ENCODE data around the gene NHERF1.

Gene NHERF1

DNA sequence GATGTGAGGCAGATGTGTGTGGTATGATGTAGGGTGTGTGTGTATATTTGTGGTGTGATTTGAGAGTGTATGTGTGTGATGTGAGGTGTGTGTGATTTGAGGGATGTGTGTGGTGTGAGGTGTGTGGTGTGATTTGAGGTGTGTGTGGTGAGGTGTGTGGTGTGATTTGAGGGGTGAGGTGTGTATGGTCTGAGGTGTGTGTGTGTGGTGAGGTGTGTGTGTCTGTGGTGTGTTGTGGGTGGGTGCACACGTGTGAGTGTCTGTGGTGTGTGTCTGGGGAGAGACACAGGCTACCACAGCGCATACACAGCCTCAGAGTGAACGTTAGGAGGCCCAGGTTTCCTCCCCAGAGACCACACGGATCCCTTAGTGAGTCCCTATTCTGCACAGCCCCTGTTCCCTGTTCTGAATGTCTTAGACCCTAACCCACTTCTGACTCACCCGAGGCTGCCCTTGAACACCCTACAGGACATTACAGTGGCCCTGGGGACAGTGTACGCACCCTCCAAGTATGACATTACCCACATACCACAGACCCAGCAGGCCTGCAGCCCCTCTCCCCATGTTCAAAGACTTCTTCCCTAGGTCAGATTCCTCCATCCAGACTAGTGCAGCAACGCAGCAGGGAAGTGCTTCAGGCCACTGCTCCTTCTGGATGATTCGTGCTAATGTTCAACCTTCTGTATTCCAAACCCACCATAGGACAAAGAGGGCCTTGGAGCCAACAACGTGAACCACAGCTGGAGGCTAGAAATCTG, 14.9 kb upstream of the NHERF1 start:
- no peak for DNase-seq

- no peak for DNase-seq
These were observed 14.2 kb upstream of the NHERF1 start for GRCh38 chr17:74734256-74734655.

GRCh38 chr17:74736513-74737298, 11.7 kb upstream of the NHERF1 start, which contains the start of gene RAB37:
Gene RAB37 (plus strand): TSS chr17:74737256. CDS start chr17:74737273, 17 bp downstream.
- DNase-seq: no peak

- DNase-seq: no peak
These were observed 11.0 kb upstream of the NHERF1 start for GRCh38 chr17:74737299-74738050.

DNA sequence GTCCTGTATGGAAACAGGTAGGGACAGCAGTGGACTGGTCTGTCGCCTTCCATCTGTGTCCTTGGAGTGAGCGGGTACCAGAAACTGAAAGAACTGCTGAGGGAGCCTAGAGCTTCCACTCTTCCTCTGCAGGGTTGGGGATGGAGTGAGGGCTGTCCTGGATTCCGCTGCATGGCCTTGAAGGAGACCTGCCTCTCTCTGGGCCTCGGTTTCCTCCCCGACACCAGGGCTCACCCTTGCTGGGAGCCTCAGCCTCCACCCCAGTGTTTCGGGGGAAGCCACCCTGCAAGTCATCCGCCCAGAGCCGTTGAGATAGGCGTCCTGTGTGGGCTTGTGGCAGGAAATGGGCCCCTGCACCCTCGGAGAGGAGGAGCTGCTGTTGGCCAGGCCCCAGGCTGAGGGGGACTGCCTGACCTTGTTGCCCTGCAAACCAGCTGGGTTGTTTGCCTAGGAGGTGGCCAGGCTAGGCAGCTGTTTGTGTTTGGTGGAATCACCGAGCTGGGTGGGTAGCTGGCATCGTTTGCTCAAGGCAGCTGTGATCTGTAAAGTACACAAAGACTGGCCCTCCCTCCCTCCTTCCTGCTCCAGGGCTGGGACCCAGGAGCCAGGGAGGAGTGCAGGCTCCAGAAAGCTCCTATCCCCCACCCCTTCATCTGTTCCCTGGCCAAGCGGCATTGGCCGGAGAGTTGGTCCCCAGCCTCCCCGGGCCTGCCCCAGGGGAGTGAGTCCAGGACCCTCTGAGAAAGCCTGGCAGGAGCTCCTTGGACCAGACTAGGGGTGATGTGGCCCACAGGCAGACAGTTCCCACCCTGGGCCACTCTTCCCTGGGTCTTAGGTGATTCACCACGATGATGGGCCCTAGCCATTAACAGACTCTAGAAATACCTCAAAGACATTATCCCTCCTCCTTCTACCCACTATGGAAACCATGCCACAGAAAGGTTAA, 10.1 kb upstream of the NHERF1 start:
- peak; percentile 65 to 84 for DNase-seq

- no peak for DNase-seq
These were observed 9.1 kb upstream of the NHERF1 start for GRCh38 chr17:74739227-74739831.

DNA sequence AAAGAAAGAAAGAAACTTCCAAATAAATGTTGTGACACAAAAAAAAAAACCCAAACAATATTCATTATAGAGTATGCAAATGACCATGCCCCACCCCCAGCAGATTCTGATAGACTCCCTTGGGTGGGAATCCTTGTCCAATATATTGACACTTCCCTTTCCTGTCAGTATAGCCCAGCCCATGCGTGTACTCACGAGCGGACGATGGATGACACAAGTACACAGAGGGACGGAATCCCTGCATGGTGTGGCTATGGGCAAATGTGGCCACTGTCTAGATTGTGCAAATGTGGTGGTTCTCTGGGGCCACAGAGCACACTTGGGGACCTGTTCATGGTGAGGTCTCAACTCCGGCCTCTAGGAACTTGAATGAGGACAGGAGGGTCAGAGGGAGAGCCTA, 8.3 kb upstream of the NHERF1 start:
- no peak for DNase-seq

DNA sequence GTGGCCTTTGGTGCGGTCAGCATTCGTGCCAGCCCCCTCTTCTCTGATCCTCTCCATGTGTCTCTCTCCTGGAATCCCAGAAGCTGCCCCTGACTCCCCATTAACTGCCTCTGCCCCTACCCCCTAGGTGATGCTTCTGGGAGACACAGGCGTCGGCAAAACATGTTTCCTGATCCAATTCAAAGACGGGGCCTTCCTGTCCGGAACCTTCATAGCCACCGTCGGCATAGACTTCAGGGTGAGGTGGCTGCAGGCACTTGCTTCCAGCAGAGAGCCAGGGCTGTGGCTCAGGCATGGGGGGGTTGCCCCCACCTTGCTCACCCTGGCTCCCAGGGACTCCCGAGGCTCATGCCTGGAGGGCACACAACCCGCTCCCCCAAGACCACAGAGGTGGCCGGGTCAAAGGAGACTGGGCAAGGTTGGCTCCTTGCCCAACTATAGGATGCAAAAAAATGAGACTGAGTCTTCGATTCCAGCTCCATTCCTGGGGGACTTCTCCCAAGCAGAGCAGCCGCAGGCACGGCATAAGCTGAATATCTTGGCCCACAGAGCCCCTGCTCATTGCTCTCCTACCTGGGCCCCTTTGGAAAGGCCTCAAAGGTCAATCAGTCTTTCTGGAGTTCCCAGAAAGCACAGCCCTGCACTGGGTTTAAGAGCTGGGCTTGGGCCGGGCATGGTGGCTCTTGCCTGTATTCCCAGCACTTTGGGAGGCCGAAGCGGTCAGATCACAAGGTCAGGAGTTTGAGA, 7.6 kb upstream of the NHERF1 start:
- DNase-seq: no peak

DNA sequence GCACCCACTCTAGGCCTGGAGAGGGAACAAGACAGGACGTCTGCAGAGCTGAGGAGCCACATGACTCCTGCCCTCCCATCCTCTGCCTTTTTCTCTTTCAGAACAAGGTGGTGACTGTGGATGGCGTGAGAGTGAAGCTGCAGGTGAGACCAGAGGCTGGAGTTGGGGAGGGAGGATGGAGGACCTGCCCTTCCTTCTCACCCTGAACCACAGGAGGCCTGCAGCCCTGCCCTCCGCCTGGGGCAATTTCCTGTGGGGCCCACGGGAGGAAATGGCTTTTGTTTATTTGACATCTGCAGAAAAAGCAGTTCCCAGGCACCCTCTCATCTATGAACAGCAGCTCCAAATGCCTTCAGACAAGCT, 6.3 kb upstream of the NHERF1 start:
- no peak for DNase-seq

GRCh38 chr17:74742978-74743545, 5.4 kb upstream of the NHERF1 start:
- DNase-seq: no peak

- DNase-seq: no peak
These were observed 4.7 kb upstream of the NHERF1 start for GRCh38 chr17:74743755-74744154.

DNA sequence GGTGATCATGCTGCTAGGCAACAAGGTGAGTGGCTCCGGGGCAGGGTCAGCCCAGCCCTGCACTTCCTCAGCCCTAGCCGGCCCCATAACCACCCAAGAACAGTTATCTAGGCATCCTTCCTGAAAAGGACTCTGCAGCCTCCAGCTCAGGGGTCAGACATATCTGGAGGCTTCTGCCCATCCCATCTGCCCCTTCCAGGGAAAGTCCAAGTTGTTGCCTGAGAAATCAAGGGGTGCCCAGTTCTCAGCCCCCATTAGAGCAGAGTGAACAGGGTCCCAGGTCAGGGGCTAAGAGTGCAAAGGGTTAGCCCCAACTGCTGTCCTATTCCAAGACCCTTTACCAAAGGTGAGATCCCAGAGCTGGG, 4.1 kb upstream of the NHERF1 start:
- DNase-seq: no peak

- DNase-seq: peak; percentile 62 to 71
These were observed 3.5 kb upstream of the NHERF1 start for GRCh38 chr17:74744714-74745547.

- DNase-seq: no peak
These were observed 2.8 kb upstream of the NHERF1 start for GRCh38 chr17:74745548-74746177.

DNA sequence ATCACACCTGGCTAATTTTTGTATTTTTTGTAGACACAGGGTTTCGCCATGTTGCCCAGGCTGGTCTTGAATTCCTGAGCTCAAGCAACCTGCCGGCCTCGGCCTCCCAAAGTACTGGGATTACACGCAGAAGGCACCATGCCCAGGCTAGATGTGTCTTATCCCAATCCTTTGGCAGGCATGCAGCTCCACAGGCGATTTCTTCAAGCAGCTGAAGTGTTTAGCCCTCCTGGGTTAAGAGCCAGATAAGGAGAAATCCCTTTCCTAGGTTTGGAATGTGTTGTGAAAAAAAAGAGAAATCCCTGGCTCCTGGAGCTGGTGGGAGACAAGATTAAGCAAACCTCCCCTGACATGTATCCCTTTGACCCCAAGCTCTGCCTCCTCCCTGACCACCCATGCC, 2.1 kb upstream of the NHERF1 start:
- DNase-seq: no peak

DNA sequence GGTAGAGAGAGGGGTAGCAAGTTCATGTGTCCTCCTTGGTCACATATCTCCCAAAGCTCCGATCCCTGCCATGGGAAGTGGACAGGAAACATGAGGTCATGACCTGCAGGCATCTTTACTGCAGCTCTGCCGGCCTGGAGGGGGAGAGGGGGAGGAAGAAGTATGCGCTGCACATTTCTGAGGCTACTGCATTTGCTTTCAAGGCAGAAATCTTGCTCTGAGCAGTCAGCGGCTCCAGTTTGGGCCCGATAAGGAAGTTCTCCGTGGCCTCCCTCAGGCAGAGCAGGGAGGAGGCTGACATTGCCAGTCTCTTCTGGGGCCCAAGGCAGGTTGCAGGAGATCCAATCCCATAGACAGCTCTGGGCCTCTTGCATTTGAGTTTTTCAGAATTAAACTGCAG, 1.5 kb upstream of the NHERF1 start:
- no peak for DNase-seq

DNA sequence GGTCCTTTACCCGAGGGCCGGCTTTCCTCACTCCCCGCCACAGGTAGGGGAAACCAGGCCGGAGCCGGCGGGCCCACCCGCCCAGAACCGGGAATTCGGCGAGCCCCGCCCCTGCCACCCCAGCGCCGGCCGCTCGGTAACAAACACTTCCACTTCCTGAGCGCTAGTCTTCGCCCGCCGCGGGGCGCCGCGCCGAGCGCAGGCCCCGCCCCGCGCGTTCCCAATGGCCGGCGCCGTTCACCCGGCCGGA, 224 bp upstream of the NHERF1 start:
- no peak for DNase-seq

DNA sequence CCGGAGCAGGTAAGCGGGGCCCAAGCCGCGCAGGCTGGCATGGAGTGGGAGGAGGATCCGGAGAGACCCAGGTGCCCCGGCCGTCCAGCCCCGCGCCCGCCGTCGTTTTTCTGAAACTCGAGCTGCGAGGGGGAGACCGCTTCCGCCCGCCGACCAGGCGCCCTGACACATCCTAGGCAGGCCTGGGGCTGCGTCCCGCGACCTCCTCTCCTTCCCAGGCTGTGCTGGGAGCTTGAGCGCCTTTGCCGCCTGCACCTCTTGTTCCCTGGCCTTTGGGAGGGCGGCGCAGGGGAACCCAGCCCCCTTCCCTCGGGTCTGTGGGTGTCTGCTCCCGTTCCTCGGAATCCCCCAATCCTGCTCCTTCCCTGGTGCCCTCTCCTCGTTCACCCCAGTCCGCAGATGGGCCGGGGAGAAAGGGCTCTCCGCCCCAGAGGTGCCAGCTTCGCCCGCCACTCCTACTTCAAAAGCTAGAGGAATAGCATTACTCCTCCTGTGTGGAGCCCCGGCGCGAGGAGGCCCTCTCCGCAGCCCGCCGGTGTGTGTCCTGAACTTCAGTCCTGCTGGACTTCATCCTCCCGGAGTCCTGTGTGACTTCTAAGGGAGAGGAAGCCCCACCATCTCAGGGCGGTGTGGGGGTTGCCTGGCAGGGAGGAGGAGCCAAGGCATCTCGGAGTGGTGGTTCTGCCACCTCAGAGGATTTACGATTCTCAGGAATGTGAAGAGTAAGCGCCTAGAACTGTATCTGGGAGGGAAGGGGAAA, 1.0 kb downstream of the NHERF1 start:
- no peak for DNase-seq

GRCh38 chr17:74750039-74750326, 1.6 kb downstream of the NHERF1 start:
- no peak for DNase-seq
